Astrocyte (in vitro differentiated cells and primary cell): ENCODE results near the gene PTPRT. TPM values are rescaled to one million over a fixed set of nuclear protein-coding genes. Genes with fewer than 3 reads are reported as not detected.

ENCODE experiments used
- DNase-seq: peaks from one replicate; pipeline ENCODE4 v3.0.0-alpha.2; 2010; ENCODE audit warnings: low read depth
- FAIRE-seq: peaks from 2 replicates; lab custom pipeline; 2011; peaks lifted over from hg19 to GRCh38; lab: Jason Lieb, UNC
- H2AFZ ChIP-seq: 2 replicates; pipeline ENCODE4 v1.6.0; 2012; ENCODE audit warnings: low read depth, low read length, inconsistent platforms
- H3K27ac ChIP-seq: 2 replicates; pipeline ENCODE4 v1.5.1; 2011; ENCODE audit warnings: low read depth, low read length, inconsistent platforms
- H3K27me3 ChIP-seq: 2 replicates; pipeline ENCODE4 v1.6.0; 2011; ENCODE audit warnings: low read length, inconsistent platforms; ENCODE audit not compliant: insufficient read depth
- H3K36me3 ChIP-seq: 2 replicates; pipeline ENCODE4 v1.5.1; 2011; ENCODE audit warnings: low read length, inconsistent platforms; ENCODE audit not compliant: insufficient read depth
- H3K4me1 ChIP-seq: 2 replicates; pipeline ENCODE4 v1.5.1; 2011; ENCODE audit warnings: low read length, inconsistent platforms; ENCODE audit not compliant: insufficient read depth
- H3K4me2 ChIP-seq: 2 replicates; pipeline ENCODE4 v1.6.0; 2012; ENCODE audit warnings: low read length, inconsistent platforms
- H3K4me3 ChIP-seq: 2 replicates; pipeline ENCODE4 v1.5.1; 2011; ENCODE audit warnings: low read depth, mild to moderate bottlenecking, low read length, inconsistent platforms; ENCODE audit not compliant: insufficient read depth
- H3K79me2 ChIP-seq: 2 replicates; pipeline ENCODE4 v1.6.0; 2012; ENCODE audit warnings: mild to moderate bottlenecking, low read length, inconsistent platforms; ENCODE audit not compliant: insufficient read depth
- H3K9ac ChIP-seq: 2 replicates; pipeline ENCODE4 v1.6.0; 2012; ENCODE audit warnings: mild to moderate bottlenecking, low read length, inconsistent platforms
- H3K9me3 ChIP-seq: 2 replicates; pipeline ENCODE4 v1.5.1; 2012; ENCODE audit warnings: low read depth, mild to moderate bottlenecking, low read length, inconsistent platforms; ENCODE audit not compliant: insufficient read depth
- H4K20me1 ChIP-seq: 2 replicates; pipeline ENCODE4 v1.6.0; 2012; ENCODE audit warnings: low read length, inconsistent platforms; ENCODE audit not compliant: insufficient read depth
- H3K27ac Mint-ChIP-seq: one replicate; pipeline ENCODE4 v1.8.0; 2021; ENCODE audit warnings: mild to moderate bottlenecking, mixed read lengths; ENCODE audit not compliant: unreplicated experiment
- H3K27me3 Mint-ChIP-seq: one replicate; pipeline ENCODE4 v1.8.0; 2021; ENCODE audit warnings: low read depth, mixed read lengths; ENCODE audit not compliant: unreplicated experiment
- H3K36me3 Mint-ChIP-seq: one replicate; pipeline ENCODE4 v1.8.0; 2021; ENCODE audit warnings: low read depth, mixed read lengths; ENCODE audit not compliant: unreplicated experiment
- H3K4me1 Mint-ChIP-seq: one replicate; pipeline ENCODE4 v1.8.0; 2021; ENCODE audit warnings: low read depth, mixed read lengths; ENCODE audit not compliant: unreplicated experiment
- H3K4me3 Mint-ChIP-seq: one replicate; pipeline ENCODE4 v1.8.0; 2021; ENCODE audit warnings: mild to moderate bottlenecking, moderate library complexity, mixed read lengths; ENCODE audit not compliant: unreplicated experiment
- H3K9me3 Mint-ChIP-seq: one replicate; pipeline ENCODE4 v1.8.0; 2021; ENCODE audit warnings: mild to moderate bottlenecking, mixed read lengths; ENCODE audit not compliant: unreplicated experiment
- EZH2 ChIP-seq: IDR thresholded peaks from 2 replicates; pipeline ENCODE4 v1.6.1; 2012; ENCODE audit warnings: mild to moderate bottlenecking, low read length, inconsistent platforms; ENCODE audit not compliant: insufficient read depth
- total RNA-seq: library from RNA; stranded (reverse); gene quantifications from 2 replicates; pipeline ENCODE4 v1.2.1, GENCODE V29; 2021
- TF ChIP-seq, protein P1 (sequence below): IDR thresholded peaks from 2 replicates; pipeline ENCODE4 v1.5.1; 2011; ENCODE audit warnings: low read depth, mild to moderate bottlenecking, inconsistent platforms, low read length, moderate library complexity; ENCODE audit not compliant: insufficient read depth

PTPRT gene
- total RNA-seq, 1 donor from 2014 or later = 0.25 TPM

DNA sequence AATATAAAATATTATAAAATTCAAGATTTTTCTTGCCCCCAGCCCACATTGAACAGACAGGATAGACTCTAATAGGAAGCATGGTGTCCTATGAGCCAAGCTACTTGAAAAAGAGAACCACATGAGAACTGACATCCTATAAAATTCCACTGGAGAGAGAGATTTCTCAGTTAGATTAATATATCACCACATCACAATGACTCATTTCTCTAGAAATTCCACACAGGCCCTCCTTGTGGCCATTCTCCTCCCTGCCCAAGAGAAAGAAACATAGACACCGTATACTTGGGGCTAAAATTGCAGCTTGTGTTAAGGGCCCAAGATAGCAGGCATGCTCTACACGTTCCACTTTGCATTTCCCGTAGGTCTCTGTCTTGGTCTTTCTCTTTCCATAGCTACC is 481.4 kb downstream of the PTPRT start:
- Mint-ChIP-seq H3K4me1 (no peaks in the 10 kb centered on the region), H3K9me3 (peaks cover 11% of the 10 kb centered on the region)
- H2AFZ ChIP-seq = no peak overlapping the region

GRCh38 chr20:42706759-42707158 is 482.9 kb downstream of the PTPRT start:
- FAIRE-seq (no peak), DNase-seq (no peak)
- Mint-ChIP-seq H3K9me3 (peaks cover 11% of the 10 kb centered on the region), H3K27me3 (no peaks in the 10 kb centered on the region), H3K4me1 (no peaks in the 10 kb centered on the region), H3K4me3 (no peak overlapping the region), H3K36me3 (no peaks in the 10 kb centered on the region), H3K27ac (no peak overlapping the region)
- Histone ChIP-seq H4K20me1 (no peaks in the 10 kb centered on the region), H3K79me2 (no peaks in the 10 kb centered on the region), H3K27me3 (no peaks in the 10 kb centered on the region), H3K9me3 (peaks cover 6% of the 10 kb centered on the region), H3K4me2 (no peak overlapping the region), H3K27ac (no peak overlapping the region), H3K36me3 (no peaks in the 10 kb centered on the region), H3K4me1 (no peaks in the 10 kb centered on the region), H3K9ac (no peak overlapping the region), H3K4me3 (no peak overlapping the region), H2AFZ (no peak overlapping the region)
- TF ChIP-seq EZH2 = no peak
- TF ChIP-seq, protein P1, sequence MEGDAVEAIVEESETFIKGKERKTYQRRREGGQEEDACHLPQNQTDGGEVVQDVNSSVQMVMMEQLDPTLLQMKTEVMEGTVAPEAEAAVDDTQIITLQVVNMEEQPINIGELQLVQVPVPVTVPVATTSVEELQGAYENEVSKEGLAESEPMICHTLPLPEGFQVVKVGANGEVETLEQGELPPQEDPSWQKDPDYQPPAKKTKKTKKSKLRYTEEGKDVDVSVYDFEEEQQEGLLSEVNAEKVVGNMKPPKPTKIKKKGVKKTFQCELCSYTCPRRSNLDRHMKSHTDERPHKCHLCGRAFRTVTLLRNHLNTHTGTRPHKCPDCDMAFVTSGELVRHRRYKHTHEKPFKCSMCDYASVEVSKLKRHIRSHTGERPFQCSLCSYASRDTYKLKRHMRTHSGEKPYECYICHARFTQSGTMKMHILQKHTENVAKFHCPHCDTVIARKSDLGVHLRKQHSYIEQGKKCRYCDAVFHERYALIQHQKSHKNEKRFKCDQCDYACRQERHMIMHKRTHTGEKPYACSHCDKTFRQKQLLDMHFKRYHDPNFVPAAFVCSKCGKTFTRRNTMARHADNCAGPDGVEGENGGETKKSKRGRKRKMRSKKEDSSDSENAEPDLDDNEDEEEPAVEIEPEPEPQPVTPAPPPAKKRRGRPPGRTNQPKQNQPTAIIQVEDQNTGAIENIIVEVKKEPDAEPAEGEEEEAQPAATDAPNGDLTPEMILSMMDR = no peak

More for the DNA sequence above, 481.4 kb downstream of the PTPRT start:
- Mint-ChIP-seq H3K4me3 (no peak overlapping the region), H3K36me3 (no peaks in the 10 kb centered on the region), H3K27me3 (no peaks in the 10 kb centered on the region), H3K27ac (no peak overlapping the region)
- DNase-seq = no peak
- H3K9me3 ChIP-seq = peaks cover 4% of the 10 kb centered on the region
- H3K9ac ChIP-seq = no peak overlapping the region
- no peak overlapping the region for H3K4me3 ChIP-seq
- no peak overlapping the region for H3K4me2 ChIP-seq
- no peaks in the 10 kb centered on the region for H3K36me3 ChIP-seq
- FAIRE-seq = no peak
- TF ChIP-seq EZH2 = no peak
- TF ChIP-seq, protein P1 = no peak
- H3K79me2 ChIP-seq = no peaks in the 10 kb centered on the region
- H3K27ac ChIP-seq = no peak overlapping the region
- H4K20me1 ChIP-seq = no peaks in the 10 kb centered on the region
- no peaks in the 10 kb centered on the region for H3K4me1 ChIP-seq
- no peaks in the 10 kb centered on the region for H3K27me3 ChIP-seq

DNA sequence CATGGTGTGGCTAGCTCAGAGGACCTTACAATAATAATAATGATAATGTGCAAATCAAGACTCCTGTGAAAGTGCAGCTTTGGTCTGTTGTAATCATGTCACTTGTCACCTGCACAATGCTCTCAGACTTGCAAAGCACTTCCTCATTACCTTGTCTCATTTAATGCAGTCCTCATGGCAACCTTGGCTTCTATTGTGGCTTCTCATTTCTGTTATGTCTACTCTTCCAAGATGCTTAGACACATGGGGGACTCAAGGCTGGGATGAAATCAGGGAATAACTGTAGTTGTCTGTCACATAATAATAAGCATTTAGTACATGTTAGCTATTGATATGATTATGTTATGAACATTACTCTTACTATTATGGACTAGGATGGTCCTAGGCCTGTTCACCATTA is 484.2 kb downstream of the PTPRT start:
- Mint-ChIP-seq H3K9me3 (peaks cover 5% of the 10 kb centered on the region), H3K4me3 (no peak overlapping the region), H3K36me3 (no peaks in the 10 kb centered on the region), H3K27ac (no peak overlapping the region), H3K27me3 (no peaks in the 10 kb centered on the region), H3K4me1 (no peaks in the 10 kb centered on the region)
- H3K79me2 ChIP-seq = no peaks in the 10 kb centered on the region
- H3K27me3 ChIP-seq = no peaks in the 10 kb centered on the region
- no peaks in the 10 kb centered on the region for H4K20me1 ChIP-seq
- no peak overlapping the region for H3K4me2 ChIP-seq
- DNase-seq (no peak), FAIRE-seq (no peak)
- H3K4me3 ChIP-seq = no peak overlapping the region
- H3K4me1 ChIP-seq = no peaks in the 10 kb centered on the region
- no peaks in the 10 kb centered on the region for H3K36me3 ChIP-seq
- H3K9me3 ChIP-seq = peaks cover 5% of the 10 kb centered on the region
- no peak overlapping the region for H2AFZ ChIP-seq
- TF ChIP-seq EZH2 = no peak
- no peak overlapping the region for H3K27ac ChIP-seq
- no peak overlapping the region for H3K9ac ChIP-seq
